Islet precursor cell (in vitro differentiated cells): ENCODE data around the gene POU2F1.

ENCODE experiments used
- DNase-seq: peaks from one replicate; pipeline ENCODE4 v3.0.0-alpha.2; 2018

The POU2F1 gene

DNA sequence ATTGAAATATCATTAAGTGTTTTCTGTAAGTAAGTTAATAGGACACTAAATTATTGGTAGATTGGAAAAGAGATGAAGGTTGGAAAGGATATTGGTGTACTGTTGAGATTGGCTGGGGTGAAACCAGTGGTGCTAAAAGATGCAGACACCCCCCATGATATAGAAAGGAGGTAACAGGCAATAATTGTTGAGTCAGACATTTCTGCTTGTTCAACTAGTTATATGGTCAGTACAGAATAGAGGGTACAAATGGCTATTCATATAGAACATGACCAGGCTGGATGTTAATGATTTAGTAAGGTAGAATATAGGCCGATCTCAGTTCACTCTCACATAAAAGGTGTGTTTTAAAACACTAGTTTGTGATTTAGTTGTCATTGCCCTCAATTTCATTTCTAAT, 104.5 kb downstream of the POU2F1 start:
- DNase-seq, result no peak

DNA sequence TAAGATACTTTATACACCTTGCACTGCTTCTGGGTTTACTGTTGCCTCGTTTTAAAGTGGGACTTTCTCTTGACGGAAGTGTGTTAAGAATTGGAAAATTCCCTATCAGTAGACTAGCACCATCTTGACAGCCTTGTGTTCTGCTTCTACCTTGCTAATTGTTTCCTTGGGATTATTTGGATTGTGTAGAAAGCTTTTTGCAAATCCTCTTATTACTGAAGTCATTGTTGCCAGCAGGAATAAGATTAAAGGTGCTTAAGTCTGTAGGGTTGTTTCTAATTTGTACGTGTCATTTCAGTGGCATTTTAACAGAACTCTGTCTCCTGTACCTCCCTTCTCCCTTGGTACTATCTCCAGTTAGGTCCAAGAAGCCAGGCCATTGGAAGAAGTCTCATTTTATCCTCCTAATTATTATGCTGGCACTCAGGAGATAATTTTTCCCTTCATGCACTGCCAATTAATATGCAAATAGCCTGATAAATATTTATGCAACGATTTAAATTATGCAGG, 107.7 kb downstream of the POU2F1 start:
- no peak for DNase-seq

DNA sequence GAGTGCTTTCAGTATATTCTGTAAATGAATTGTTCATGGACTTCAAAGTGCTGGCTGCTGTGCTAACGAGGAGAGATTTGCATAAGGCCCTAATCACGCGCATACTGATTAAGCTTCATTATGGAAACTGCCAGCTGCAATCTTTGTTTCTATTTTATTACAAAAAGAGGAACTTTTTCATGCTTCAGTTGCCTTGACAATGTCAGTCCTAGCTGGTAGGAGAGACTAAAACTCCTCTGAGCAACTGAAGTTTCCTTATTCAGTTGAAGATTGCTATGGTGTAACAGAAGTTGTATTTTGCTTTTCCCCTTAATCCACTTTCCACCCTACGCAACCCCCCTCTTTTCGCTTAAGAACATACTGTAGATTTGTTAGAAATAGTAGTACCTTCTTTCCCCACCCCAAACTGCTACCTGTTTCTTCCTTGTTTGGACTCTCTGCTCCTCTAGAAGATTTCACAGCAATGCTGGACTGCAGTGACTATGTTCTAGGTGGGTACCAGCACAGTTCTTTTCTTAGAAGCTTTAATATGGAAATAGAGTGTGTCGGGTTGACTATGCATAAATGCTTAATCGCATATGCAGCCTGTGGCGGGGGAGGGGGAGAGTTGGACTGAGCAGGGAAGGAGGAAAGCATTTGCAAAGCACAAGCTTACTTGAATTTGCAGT, 108.3 kb downstream of the POU2F1 start:
- no peak for DNase-seq

GRCh38 chr1:167330601-167331293, 110.1 kb downstream of the POU2F1 start:
- DNase-seq, result no peak

- no peak for DNase-seq
These were observed 111.0 kb downstream of the POU2F1 start for GRCh38 chr1:167331650-167332049.

- no peak for DNase-seq
These were observed 111.8 kb downstream of the POU2F1 start for GRCh38 chr1:167332503-167332902.

DNA sequence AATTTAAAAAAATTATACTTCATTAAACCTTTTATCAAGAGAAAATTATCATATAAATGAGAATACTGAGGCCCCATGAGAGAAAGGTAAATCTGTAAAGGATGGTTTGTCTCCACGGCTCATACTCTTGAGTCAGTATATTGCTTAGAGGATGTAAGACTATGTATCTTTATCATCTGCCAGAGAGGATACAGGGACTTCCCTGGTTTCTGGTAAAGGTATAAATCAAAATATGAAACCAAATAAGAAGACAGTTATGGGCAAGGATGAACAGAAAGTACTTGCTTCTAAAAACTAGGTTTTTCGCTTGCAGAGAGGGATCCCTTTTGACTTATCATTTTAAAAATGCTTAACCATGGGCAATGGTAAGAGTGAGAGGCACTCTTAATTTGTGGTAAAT, 112.4 kb downstream of the POU2F1 start:
- no peak for DNase-seq

DNA sequence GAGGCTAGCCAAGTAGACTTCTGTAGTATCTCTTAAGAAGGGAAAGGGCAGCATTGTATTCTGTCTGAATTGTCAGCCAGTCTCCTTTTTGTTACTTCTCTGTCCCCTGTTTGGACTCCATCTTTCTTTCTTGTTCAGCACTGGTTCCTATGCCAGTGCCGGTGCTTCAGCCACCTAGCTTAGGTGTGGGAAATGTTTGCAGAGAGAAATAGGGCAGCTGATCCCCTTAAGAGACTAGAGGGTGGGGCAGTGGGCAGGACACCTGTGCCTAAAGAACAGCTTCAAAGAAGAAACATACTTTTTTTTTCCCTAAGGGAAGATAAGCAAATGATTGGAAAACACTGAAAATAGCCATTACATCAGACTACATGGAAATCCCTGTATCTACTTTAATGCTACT, 113.0 kb downstream of the POU2F1 start:
- DNase-seq, result no peak

- no peak for DNase-seq
These were observed 118.7 kb downstream of the POU2F1 start for GRCh38 chr1:167339405-167339804.

GRCh38 chr1:167342846-167343245, 122.2 kb downstream of the POU2F1 start:
- DNase-seq, result no peak

- no peak for DNase-seq
These were observed 123.4 kb downstream of the POU2F1 start for GRCh38 chr1:167344112-167344511.

- no peak for DNase-seq
These were observed 124.1 kb downstream of the POU2F1 start for GRCh38 chr1:167344615-167345385.

GRCh38 chr1:167345386-167345733, 124.7 kb downstream of the POU2F1 start:
- no peak for DNase-seq

- no peak for DNase-seq
These were observed 136.6 kb downstream of the POU2F1 start for GRCh38 chr1:167357305-167357704.

DNA sequence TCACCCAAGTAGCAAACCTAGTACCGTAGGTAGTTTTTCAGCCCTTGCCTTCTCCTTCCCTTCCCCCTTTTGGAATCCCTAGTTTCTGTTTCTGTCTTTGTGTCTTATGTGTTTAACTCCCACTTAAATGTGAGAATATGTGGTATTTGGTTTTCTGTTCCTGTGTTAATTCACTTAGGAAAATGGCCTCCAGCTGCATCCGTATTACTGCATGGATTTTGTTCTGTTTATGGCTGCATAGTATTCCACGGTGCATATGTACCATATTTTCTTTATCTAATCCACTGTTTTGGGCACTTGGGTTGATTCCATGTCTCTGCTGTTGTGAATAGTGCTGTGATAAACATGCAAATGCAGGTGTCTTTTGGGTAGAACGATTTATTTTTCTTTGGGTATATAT, 138.6 kb downstream of the POU2F1 start:
- no peak for DNase-seq

DNA sequence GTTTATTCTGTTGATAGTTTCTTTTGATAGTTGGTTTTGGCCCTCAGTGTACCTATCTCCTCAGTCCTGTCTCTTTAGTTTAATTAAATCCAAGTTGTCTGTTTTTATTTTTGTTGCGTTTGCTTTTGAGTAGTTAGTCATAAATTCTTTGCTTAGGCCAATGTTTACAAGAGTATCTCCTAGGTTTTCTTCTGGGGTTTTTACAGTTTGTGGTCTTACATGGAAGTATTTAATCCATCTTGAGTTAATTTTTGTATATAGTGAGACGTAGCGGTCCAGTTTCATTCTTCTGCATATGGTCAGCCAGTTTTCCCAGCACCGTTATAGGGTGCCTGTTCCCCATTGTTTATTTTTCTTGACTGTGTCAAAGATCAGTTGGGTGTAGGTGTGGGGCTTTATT, 139.4 kb downstream of the POU2F1 start:
- DNase-seq, result no peak

GRCh38 chr1:167362638-167363037, 142.0 kb downstream of the POU2F1 start:
- DNase-seq, result no peak

GRCh38 chr1:167364826-167365225, 144.1 kb downstream of the POU2F1 start:
- DNase-seq, result no peak

GRCh38 chr1:167365360-167365759, 144.7 kb downstream of the POU2F1 start:
- DNase-seq, result no peak

GRCh38 chr1:167367705-167368104, 147.0 kb downstream of the POU2F1 start:
- DNase-seq, result no peak

DNA sequence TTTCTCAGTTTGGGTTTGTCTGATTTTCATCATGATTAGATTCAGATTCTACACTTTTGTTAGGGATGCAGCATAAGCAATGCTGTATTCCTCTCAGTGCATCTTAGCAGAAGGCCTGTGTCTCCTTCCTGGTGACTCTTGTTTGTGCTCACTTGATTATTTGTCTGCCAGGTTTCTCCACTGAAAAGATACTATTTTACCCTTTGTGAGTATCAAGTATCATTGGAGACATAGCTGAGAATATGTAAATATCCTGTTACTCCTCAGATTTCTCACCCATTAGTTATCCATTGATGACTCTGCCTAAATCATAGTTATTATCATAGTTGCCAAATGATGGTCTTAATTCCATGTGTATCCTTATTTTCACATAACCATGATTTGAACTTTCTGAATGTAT, 148.5 kb downstream of the POU2F1 start:
- no peak for DNase-seq

DNA sequence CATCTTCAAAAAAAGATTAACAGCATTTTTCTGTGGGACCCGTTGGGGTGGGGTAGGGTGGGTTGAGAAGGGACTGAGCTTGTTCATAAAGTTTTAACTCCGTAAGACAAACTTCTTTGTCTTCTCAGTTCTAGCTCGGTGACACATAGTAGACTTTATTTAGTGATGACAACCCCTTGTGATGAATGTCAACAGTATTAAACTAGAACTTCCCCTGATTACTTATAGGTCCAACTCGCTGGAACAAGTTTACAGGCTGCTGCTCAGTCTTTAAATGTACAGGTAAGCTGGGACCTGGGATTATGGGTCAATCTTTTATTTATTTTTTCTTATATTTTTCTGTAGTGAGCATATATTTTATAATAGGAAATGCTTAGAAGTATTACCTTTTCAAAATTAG, 149.2 kb downstream of the POU2F1 start:
- DNase-seq, result no peak

DNA sequence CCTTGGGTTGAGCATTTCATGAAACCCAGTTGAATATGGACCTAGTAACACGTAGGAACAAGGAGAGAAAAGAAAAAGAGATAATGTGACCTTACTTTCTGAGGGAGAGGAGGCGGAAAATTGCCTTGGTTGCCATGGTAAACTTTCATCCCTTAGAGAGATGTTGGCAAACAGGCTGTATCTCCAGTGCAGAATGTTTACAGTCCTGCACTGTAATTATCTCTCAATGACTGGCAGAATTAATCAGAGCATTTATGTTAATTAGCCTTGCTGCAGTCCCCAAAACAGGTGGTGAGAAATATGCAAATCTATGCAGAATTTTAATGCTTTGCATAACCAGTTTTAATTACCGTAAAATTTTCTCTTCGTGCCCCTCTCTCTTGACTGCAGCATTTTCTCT, 150.3 kb downstream of the POU2F1 start:
- no peak for DNase-seq

GRCh38 chr1:167373398-167373797, 152.7 kb downstream of the POU2F1 start:
- no peak for DNase-seq
